Erythroblast (primary cell): ENCODE results near the gene SLC33A1.

Experiments used
- GATA1 ChIP-seq: IDR thresholded peaks from 2 replicates; pipeline ENCODE4 v1.6.1; 2011; ENCODE audit warnings: low read depth, mild to moderate bottlenecking, control low read depth, low read length, moderate library complexity
- POLR2A ChIP-seq: IDR thresholded peaks from 2 replicates; pipeline ENCODE4 v1.6.1; 2011; ENCODE audit warnings: mild to moderate bottlenecking, low read length

DNA sequence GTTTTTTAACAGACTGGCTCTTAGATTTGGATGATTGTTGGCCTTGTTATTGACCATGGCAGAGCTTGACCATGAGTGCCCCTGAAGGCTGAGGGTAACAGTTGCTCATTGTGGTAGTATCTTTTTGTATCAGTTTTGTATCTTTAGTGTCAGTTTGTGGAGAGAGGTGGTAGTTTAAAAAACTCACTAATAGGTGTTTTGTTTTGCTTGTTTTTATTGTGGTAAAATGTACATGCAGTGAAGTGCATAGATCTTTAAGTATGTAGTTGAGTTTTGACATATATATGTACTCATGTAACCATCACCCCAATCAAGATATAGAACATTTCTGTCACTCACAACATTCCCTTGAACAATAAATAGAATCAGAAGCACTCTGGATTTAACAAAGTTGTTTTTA is 26.1 kb upstream of the SLC33A1 start:
- no peak for TF ChIP-seq POLR2A
- no peak for TF ChIP-seq GATA1
